Suprapubic skin (tissue), 3 donors: ENCODE measurements around the gene MAP3K10.

Experiments
- CTCF ChIP-seq, 2 donors: fragments of 200-600 bp in 1 of 2; fragments of 450-650 bp in 1 of 2; sonication (generic) in 1 of 2; IDR thresholded peaks; one replicate each; pipeline ENCODE4 v1.5.1; 2016 to 2019; ENCODE audit warnings: antibody characterized with exemption in 2 of 2, mild to moderate bottlenecking in 1 of 2, moderate library complexity in 1 of 2
- EP300 ChIP-seq: sonication (generic); formaldehyde crosslinking; IDR thresholded peaks from one replicate; pipeline ENCODE4 v1.6.1; 2017; ENCODE audit warnings: antibody characterized with exemption
- POLR2A ChIP-seq, 2 donors: fragments of 450-650 bp; IDR thresholded peaks; one replicate each; pipeline ENCODE4 v1.6.1; 2017; ENCODE audit warnings: antibody characterized with exemption in 2 of 2, mild to moderate bottlenecking in 2 of 2, moderate library complexity in 2 of 2

GRCh38 chr19:40193587-40193849 lies 2.3 kb downstream of the MAP3K10 start:
- TF ChIP-seq CTCF (IDR thresholded peaks at IDR 0.05): no peak
- TF ChIP-seq EP300: no peak
- no peak for TF ChIP-seq POLR2A (IDR thresholded peaks at IDR 0.05)
